Common myeloid progenitor, CD34-positive (primary cell): ENCODE results near the gene OGG1.

Experiments
- CTCF ChIA-PET: fragments of 350-600 bp; sonication (Branson Sonifier 250); formaldehyde crosslinking; loops from one replicate; lab custom pipeline; 2021; ENCODE audit warnings: antibody characterized with exemption; lab: Charles Lee
- POLR2A ChIA-PET: fragments of 350-600 bp; sonication (Branson Sonifier 250); formaldehyde crosslinking; loops from one replicate; lab custom pipeline; 2021; ENCODE audit warnings: antibody characterized with exemption; lab: Charles Lee
- DNase-seq, 3 donors: peaks; one replicate each; pipeline versions ENCODE4 v3.0.0 to v3.0.0-alpha.2; 2013
- H3K27ac ChIP-seq, 2 experiments: 1 replicate in 1 of 2; 2 replicates in 1 of 2; pipeline ENCODE4 v1.7.0; 2013; ENCODE audit warnings: inconsistent platforms in 2 of 2, low read length in 2 of 2, mild to moderate bottlenecking in 2 of 2, low read depth in 1 of 2, moderate library complexity in 1 of 2; ENCODE audit not compliant: severe bottlenecking in 2 of 2, insufficient read depth in 1 of 2, poor library complexity in 1 of 2
- H3K27me3 ChIP-seq, 5 experiments: replicated peaks in 2 of 5; 1 replicate in 3 of 5; 2 replicates in 2 of 5; pipeline versions ENCODE4 v1.6.1 to v1.7.0; 2013; ENCODE audit warnings: low read length in 4 of 5, mild to moderate bottlenecking in 2 of 5, moderate library complexity in 2 of 5, inconsistent platforms in 1 of 5; ENCODE audit not compliant: insufficient read depth in 5 of 5, control insufficient read depth in 4 of 5
- H3K36me3 ChIP-seq, 4 experiments: 1 replicate in 2 of 4; 2 replicates in 2 of 4; pipeline versions ENCODE4 v1.6.1 to v1.7.0; 2013; ENCODE audit warnings: low read length in 3 of 4, control low read depth in 1 of 4, mild to moderate bottlenecking in 1 of 4; ENCODE audit not compliant: control insufficient read depth in 4 of 4, insufficient read depth in 4 of 4
- H3K4me1 ChIP-seq, 4 experiments: 1 replicate in 3 of 4; 2 replicates in 1 of 4; pipeline versions ENCODE4 v1.6.1 to v1.7.1; 2013; ENCODE audit warnings: low read length in 3 of 4, mild to moderate bottlenecking in 3 of 4, control low read depth in 1 of 4, inconsistent platforms in 1 of 4, moderate library complexity in 1 of 4; ENCODE audit not compliant: control insufficient read depth in 4 of 4, insufficient read depth in 4 of 4; ENCODE audit errors: control extremely low read depth in 1 of 4
- H3K4me3 ChIP-seq, 7 experiments: 1 replicate in 4 of 7; 2 replicates in 3 of 7; pipeline versions ENCODE4 v1.5.1 to v1.7.0; 2013; ENCODE audit warnings: mild to moderate bottlenecking in 7 of 7, low read length in 6 of 7, moderate library complexity in 6 of 7, inconsistent platforms in 2 of 7, low read depth in 2 of 7, control low read depth in 1 of 7; ENCODE audit not compliant: insufficient read depth in 4 of 7, control insufficient read depth in 1 of 7; ENCODE audit errors: extremely low read depth in 1 of 7
- H3K9me3 ChIP-seq, 5 experiments: 1 replicate in 4 of 5; 2 replicates in 1 of 5; pipeline versions ENCODE4 v1.6.1 to v1.7.1; 2013; ENCODE audit warnings: low read length in 4 of 5, mild to moderate bottlenecking in 2 of 5, inconsistent platforms in 1 of 5, low read depth in 1 of 5, moderate library complexity in 1 of 5; ENCODE audit not compliant: control insufficient read depth in 4 of 5, insufficient read depth in 2 of 5; ENCODE audit errors: control extremely low read depth in 1 of 5
- WGBS: methylation state at CpG from one replicate; pipeline ENCODE4 v1.1.5; 2013; ENCODE audit not compliant: insufficient coverage; 5-methylcytosine and 5-hydroxymethylcytosine counted together

Gene OGG1

DNA sequence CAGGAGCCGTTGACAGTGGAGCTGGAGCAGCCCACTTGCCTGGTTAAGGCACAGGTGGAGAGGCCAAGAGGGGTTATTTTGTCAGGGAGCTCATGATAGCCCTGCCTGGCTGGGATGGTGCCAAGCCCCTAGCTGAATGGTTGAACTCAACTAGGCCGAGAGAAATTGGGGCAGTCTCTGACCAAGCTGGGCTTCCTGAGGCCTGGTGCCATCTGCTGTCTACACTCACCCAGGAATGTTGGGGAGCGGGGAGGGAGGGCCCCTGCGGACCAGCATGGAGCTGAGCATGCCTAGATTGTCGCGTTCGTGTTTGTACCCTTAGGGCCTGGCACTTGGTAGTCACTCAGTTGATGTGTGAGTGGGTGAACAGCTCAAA is 17.0 kb upstream of the OGG1 start:
- POLR2A ChIA-PET = interaction anchor here (1.3 to 3.6 kb wide), 2 partner anchors 11 to 17 kb away, joined by 5 to 16 read pairs; partner anchors contain the start of gene OGG1
- no peaks in the 10 kb centered on the region for H3K9me3 ChIP-seq
- no peaks in the 10 kb centered on the region for H3K27me3 ChIP-seq
- peak overlapping the region; percentile 99 to 100 for H3K27ac ChIP-seq
- CTCF ChIA-PET = interaction anchor here (0.9 to 8.5 kb wide), 10 partner anchors 13 to 547 kb away, joined by 3 to 107 read pairs (median 4); partner anchors contain the start of gene OGG1
- H3K4me3 ChIP-seq = peak overlapping the region; percentile 76 to 97 (median 86)
- H3K4me1 ChIP-seq = peaks cover 6 to 46% (median 32%) of the 10 kb centered on the region in 4 experiments
- peaks cover 5 to 43% (median 23%) of the 10 kb centered on the region in 4 experiments for H3K36me3 ChIP-seq
- WGBS = 45% methylated on average over 7 of the region's 7 CpGs
- DNase-seq = no peak

DNA sequence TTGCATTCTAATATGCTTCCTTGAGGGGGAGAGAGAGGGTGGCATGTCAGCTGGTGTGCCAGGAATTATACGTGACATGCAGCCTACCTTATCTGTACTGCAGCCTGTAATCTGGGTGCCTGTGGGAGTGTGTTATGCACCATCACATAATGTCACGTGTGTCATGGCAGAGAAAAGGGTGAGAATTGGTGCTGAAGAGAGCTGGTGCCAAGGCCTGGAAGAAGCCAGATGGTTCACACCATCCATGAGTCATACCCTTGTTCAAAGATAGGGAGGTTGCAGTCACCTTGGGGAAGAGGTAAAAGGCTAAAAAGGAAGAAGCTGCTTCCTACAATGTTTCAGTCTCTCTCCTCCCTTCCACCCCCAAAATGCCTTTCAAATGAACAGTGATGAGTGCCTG is 12.9 kb upstream of the OGG1 start:
- no peak for DNase-seq

DNA sequence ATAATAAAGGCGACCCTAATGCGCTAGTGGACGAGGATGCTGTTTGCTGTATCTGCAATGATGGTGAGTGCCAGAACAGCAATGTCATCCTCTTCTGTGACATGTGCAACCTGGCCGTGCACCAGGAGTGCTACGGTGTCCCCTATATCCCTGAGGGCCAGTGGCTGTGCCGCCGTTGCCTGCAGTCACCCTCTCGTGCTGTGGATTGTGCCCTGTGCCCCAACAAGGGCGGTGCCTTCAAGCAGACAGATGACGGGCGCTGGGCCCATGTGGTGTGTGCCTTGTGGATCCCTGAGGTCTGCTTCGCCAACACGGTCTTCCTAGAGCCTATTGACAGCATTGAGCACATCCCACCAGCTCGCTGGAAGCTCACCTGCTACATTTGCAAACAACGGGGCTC is 10.6 kb upstream of the OGG1 start:
- POLR2A ChIA-PET = no interaction called here
- Histone ChIP-seq H3K36me3 (peaks cover 36 to 95% (median 84%) of the 10 kb centered on the region in 4 experiments), H3K27me3 (no peaks in the 10 kb centered on the region), H3K4me3 (no peak overlapping the region), H3K27ac (no peak overlapping the region), H3K4me1 (peaks cover 0 to 15% (median 6%) of the 10 kb centered on the region in 4 experiments), H3K9me3 (no peaks in the 10 kb centered on the region)
- CTCF ChIA-PET = interaction anchor here (0.7 to 3.3 kb wide), 2 partner anchors 12 to 24 kb away, joined by 3 to 16 read pairs; no protein-coding TSS in a partner anchor
- 96% methylated on average over 15 of the region's 15 CpGs for WGBS
- DNase-seq = no peak

More for the DNA sequence above, 12.9 kb upstream of the OGG1 start:
- Histone ChIP-seq H3K27ac (no peak overlapping the region), H3K4me1 (peaks cover 3 to 33% (median 24%) of the 10 kb centered on the region in 4 experiments), H3K9me3 (no peaks in the 10 kb centered on the region), H3K4me3 (no peak overlapping the region), H3K27me3 (no peaks in the 10 kb centered on the region), H3K36me3 (peaks cover 15 to 84% (median 64%) of the 10 kb centered on the region in 4 experiments)
- CTCF ChIA-PET = interaction anchor here (1.0 to 2.4 kb wide), 6 partner anchors 9 to 34 kb away, joined by 3 to 13 read pairs (median 4); partner anchors contain the start of genes CPNE9 and OGG1
- WGBS = 100% methylated on average over 2 of the region's 2 CpGs
- POLR2A ChIA-PET = no interaction called here

DNA sequence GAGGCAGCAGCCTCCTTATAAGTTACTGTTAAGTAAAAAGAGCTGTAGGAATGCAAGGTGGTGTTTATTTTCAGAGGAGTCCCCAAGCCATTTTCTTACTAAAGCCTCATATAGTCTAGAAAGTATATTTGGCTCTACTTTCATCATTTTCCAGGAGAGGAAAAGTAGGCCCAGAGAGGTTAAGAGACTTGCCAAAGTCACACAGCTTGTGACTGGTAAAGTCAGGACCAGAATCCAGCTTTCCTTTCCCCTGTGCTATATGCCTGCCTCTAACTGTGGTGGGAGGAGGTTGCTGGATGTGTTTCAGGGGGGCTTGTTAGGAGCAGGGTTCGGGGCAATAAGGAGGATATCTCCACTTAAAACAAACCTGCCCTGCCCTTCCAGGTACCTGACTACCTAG is 7.2 kb upstream of the OGG1 start:
- POLR2A ChIA-PET = no interaction called here
- no peak overlapping the region for H3K27ac ChIP-seq
- H3K9me3 ChIP-seq = no peaks in the 10 kb centered on the region
- peaks cover 36 to 100% (median 97%) of the 10 kb centered on the region in 4 experiments for H3K36me3 ChIP-seq
- no CpG with 5 or more reads among the region's 1 CpG for WGBS
- no peaks in the 10 kb centered on the region for H3K4me1 ChIP-seq
- no peak overlapping the region for H3K4me3 ChIP-seq
- CTCF ChIA-PET = interaction anchor here (0.9 to 9.5 kb wide), 5 partner anchors 10 to 65 kb away, joined by 3 to 68 read pairs (median 4); partner anchors contain the start of gene BRPF1
- no peak for DNase-seq
- no peaks in the 10 kb centered on the region for H3K27me3 ChIP-seq

DNA sequence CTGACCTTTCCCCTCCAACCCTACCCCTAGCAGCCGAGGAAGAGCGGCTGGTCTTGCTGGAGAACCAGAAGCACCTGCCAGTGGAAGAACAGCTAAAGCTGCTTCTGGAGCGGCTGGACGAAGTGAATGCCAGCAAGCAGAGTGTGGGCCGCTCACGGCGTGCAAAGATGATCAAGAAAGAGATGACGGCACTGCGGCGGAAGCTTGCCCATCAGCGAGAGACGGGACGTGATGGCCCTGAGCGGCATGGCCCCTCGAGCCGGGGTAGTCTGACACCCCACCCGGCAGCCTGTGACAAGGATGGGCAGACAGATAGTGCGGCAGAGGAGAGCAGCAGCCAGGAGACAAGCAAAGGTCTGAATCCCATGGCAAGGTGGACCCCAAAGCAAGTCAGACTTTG is 6.2 kb upstream of the OGG1 start:
- Histone ChIP-seq H3K4me3 (no peak overlapping the region), H3K9me3 (no peaks in the 10 kb centered on the region), H3K27ac (no peak overlapping the region), H3K36me3 (peaks cover 36 to 100% (median 93%) of the 10 kb centered on the region in 4 experiments), H3K27me3 (no peaks in the 10 kb centered on the region), H3K4me1 (no peaks in the 10 kb centered on the region)
- 99% methylated on average over 18 of the region's 18 CpGs for WGBS
- CTCF ChIA-PET = interaction anchor here (0.9 to 9.5 kb wide), 5 partner anchors 11 to 64 kb away, joined by 3 to 68 read pairs (median 4); partner anchors contain the start of gene BRPF1
- POLR2A ChIA-PET = interaction anchor here (1.2 kb wide), 1 partner anchor 10 kb away, joined by 5 read pairs; no protein-coding TSS in a partner anchor
- DNase-seq = no peak

DNA sequence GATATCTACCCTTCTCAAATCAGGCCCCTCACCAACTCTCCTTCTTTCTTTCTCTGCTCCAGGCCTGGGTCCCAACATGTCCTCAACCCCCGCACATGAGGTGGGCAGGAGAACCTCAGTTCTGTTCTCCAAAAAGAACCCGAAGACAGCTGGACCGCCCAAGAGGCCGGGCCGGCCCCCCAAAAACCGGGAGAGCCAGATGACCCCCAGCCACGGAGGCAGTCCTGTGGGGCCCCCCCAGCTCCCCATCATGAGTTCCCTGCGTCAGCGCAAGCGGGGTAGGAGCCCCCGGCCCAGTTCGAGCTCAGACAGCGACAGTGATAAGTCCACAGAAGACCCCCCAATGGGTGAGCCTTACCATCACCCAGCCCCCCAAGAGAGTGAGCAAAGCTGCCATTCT is 5.6 kb upstream of the OGG1 start:
- no peaks in the 10 kb centered on the region for H3K9me3 ChIP-seq
- peaks cover 0 to 3% (median 2%) of the 10 kb centered on the region in 4 experiments for H3K4me1 ChIP-seq
- DNase-seq = no peak
- POLR2A ChIA-PET = interaction anchor here (1.2 to 1.6 kb wide), 2 partner anchors 11 to 13 kb away, joined by 5 to 7 read pairs; partner anchors contain the start of gene BRPF1
- 96% methylated on average over 12 of the region's 13 CpGs for WGBS
- no peak overlapping the region for H3K4me3 ChIP-seq
- no peak overlapping the region for H3K27ac ChIP-seq
- H3K27me3 ChIP-seq = no peaks in the 10 kb centered on the region
- CTCF ChIA-PET = interaction anchor here (0.6 to 9.5 kb wide), 5 partner anchors 12 to 975 kb away, joined by 3 to 68 read pairs (median 4); partner anchors contain the start of genes BRPF1 and OXTR
- peaks cover 33 to 98% (median 88%) of the 10 kb centered on the region in 4 experiments for H3K36me3 ChIP-seq

DNA sequence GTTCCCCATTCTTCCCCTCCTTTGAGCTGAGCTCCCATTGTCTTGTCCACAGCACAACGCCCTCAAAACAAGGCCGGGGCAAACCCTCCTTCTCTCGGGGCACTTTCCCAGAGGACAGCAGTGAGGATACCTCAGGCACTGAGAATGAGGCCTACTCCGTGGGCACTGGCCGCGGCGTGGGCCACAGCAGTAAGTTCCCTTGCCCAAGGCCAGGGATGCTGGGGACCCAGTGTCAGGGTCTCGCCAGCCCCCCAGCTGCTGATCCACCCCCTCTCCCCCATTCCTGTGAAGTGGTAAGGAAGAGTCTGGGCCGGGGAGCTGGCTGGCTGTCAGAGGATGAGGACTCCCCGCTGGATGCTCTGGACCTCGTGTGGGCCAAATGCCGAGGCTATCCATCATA is 4.2 kb upstream of the OGG1 start:
- ChIA-PET CTCF (interaction anchor here (2.3 to 9.5 kb wide), 3 partner anchors 8 to 18 kb away, joined by 7 to 68 read pairs (median 13); partner anchors contain the start of gene BRPF1), POLR2A (interaction anchor here (1.6 kb wide), 1 partner anchor 15 kb away, joined by 7 read pairs; the partner anchor contains the start of gene BRPF1)
- Histone ChIP-seq H3K4me3 (no peak overlapping the region), H3K4me1 (peaks cover 0 to 14% (median 11%) of the 10 kb centered on the region in 4 experiments), H3K27me3 (no peaks in the 10 kb centered on the region), H3K36me3 (peaks cover 29 to 86% (median 75%) of the 10 kb centered on the region in 4 experiments), H3K9me3 (no peaks in the 10 kb centered on the region), H3K27ac (no peak overlapping the region)
- DNase-seq = no peak
- 98% methylated on average over 11 of the region's 12 CpGs for WGBS
